Natural killer cell treated with Interleukin-12 subunit alpha and Interleukin-12 subunit beta and Interleukin-15 and Interleukin-18, amount 100 ng/mL, for 72 hours (primary cell): Measurements from ENCODE around the gene S100A7. TPM values are rescaled to one million over a fixed set of nuclear protein-coding genes. Genes with fewer than 3 reads are reported as not detected.
"Not testable (repeated sequence)": the region's sequence is repeated elsewhere in the genome, so short reads cannot be mapped to it uniquely, and the experiment has no call there.

Source experiments
- ATAC-seq, 2 donors: fragments of 150-1000 bp; cut with Tn5 transposase in 1 of 2; sonication (Bioruptor Pico), chemical (Tn5 transposase) in 1 of 2; 2 replicates each; pipeline ENCODE4 v1.10.0; 2021
- DNase-seq: peaks from one replicate; pipeline ENCODE4 v3.0.0; 2022; ENCODE audit warnings: low spot score
- H3K27ac Mint-ChIP-seq, 2 donors: 1 replicate in 1 of 2; 2 replicates in 1 of 2; pipeline ENCODE4 v1.8.0; 2022; ENCODE audit warnings: mixed read lengths in 2 of 2, mild to moderate bottlenecking in 1 of 2, moderate library complexity in 1 of 2
- H3K27me3 Mint-ChIP-seq, 2 donors: 1 replicate in 1 of 2; 2 replicates in 1 of 2; pipeline ENCODE4 v1.8.0; 2022; ENCODE audit warnings: mixed read lengths in 2 of 2
- H3K36me3 Mint-ChIP-seq: one replicate; pipeline ENCODE4 v1.8.0; 2022; ENCODE audit warnings: mixed read lengths
- H3K4me1 Mint-ChIP-seq, 2 donors: 1 replicate in 1 of 2; 2 replicates in 1 of 2; pipeline ENCODE4 v1.8.0; 2022; ENCODE audit warnings: low read depth in 2 of 2, mixed read lengths in 2 of 2, mild to moderate bottlenecking in 1 of 2
- H3K4me3 Mint-ChIP-seq: one replicate; pipeline ENCODE4 v1.8.0; 2022; ENCODE audit warnings: mixed read lengths
- H3K9me3 Mint-ChIP-seq: 2 replicates; pipeline ENCODE4 v1.8.0; 2022; ENCODE audit warnings: mixed read lengths
- total RNA-seq, 2 donors: library from RNA; stranded (reverse); gene quantifications; one replicate each; pipeline ENCODE4 v1.2.3, GENCODE V29; 2022

S100A7 gene
- total RNA-seq, 2 donors from 2014 or later, result not detected

DNA sequence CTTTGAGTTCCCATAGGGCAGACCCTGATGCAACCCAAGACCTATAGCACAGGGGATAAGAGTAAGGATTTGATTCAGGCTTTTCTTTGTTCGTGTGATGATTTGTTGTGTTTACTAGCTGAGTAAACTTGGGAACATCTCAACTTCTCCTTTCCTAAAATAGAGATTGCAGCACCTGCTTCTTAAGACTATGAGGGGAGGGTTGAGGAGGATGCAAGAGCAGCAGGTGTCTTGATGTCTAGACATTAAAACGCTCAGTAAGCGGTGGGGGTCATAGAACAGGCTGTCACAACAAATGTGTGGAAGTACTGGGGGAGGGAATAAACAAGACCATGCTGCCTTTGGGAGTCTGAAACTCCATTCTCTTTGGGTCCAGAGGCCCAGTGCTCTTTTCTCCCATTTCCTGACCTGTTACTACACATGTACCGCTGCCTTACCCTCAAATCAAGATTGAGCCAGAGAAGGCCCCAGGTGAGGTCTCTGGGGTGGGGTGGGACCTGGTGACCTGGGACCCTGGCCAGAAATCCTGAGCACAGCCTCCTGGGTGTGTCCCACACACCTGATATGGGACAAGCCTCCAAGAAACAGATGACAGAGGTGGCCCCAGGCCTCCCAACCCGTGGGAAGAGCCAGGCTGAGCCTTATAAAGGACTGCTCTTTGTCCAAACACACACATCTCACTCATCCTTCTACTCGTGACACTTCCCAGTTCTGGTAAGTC is 44.4 kb downstream of the S100A7 start, which contains the start of gene S100A7A:
TSS of gene S100A7A (plus strand) at position 671 of the 721 bp plus-strand sequence. CDS start 1,563 bp downstream, outside the sequence.
- H3K27ac Mint-ChIP-seq, result no peak within 1 kb of the TSS
- H3K4me3 Mint-ChIP-seq, result no peak within 1 kb of the TSS
- H3K4me1 Mint-ChIP-seq, result no peaks in the 10 kb centered on the region

DNA sequence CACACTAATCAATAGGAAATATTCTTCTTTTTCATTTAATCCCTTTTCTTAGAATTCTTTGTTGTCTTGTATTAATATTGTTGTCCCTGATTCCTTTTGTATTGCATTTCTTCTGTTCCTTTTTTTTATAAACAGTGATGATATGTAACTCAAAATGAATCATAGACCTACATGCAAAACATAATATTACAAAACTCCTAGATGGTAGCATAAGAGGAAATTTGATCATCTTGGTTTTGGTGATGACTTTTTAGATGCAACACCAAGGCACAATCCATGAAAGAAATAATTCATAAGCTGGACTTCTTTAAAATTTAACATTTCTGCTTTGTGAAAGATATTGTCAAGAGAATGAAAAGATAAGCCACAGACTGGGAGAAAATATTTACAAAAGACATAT is 46.5 kb downstream of the S100A7 start:
- not testable (repeated sequence) for H3K4me3 Mint-ChIP-seq, DNase-seq, H3K9me3 Mint-ChIP-seq, H3K27ac Mint-ChIP-seq, H3K36me3 Mint-ChIP-seq, H3K4me1 Mint-ChIP-seq, ATAC-seq
- peaks cover 16 to 35% of the 10 kb centered on the region in 2 donors for H3K27me3 Mint-ChIP-seq

More for the DNA sequence above, 44.4 kb downstream of the S100A7 start, which contains the start of gene S100A7A:
- no peak for DNase-seq
- no peak for ATAC-seq
- Mint-ChIP-seq H3K27me3 (peaks cover 20 to 29% of the 10 kb centered on the region in 2 donors), H3K36me3 (no peaks in the 10 kb centered on the region), H3K9me3 (peaks cover 3% of the 10 kb centered on the region)

Other genes starting within 250 kb of the S100A7 start
- gene PRR9, start 243.1 kb downstream of the S100A7 start, total RNA-seq, result not detected
- gene LORICRIN, start 201.0 kb downstream of the S100A7 start, total RNA-seq, result not detected
- gene PGLYRP3, start 147.7 kb downstream of the S100A7 start, total RNA-seq, result not detected
- gene PGLYRP4, start 111.8 kb downstream of the S100A7 start, total RNA-seq, result not detected
- 10 to 100 TPM in 1 of 2 donors, 1 to 10 TPM in 1; 4.8 to 13.7 TPM for gene S100A9, start 102.8 kb downstream of the S100A7 start, total RNA-seq
- gene S100A12, start 85.0 kb downstream of the S100A7 start, total RNA-seq, result not detected
- gene S100A8, start 69.6 kb downstream of the S100A7 start, total RNA-seq, result 1 to 10 TPM in 1 of 2 donors, not detected in 1; 1.8 TPM
- gene S100A7A, start 44.1 kb downstream of the S100A7 start, total RNA-seq, result not detected
- gene S100A6, start 75.3 kb upstream of the S100A7 start, total RNA-seq, result 100 to 1,000 TPM in 1 of 2 donors, 10 to 100 TPM in 1; 90.9 to 106 TPM
- not detected for gene S100A5, start 80.3 kb upstream of the S100A7 start, total RNA-seq
- gene S100A4, start 85.2 kb upstream of the S100A7 start, total RNA-seq, result 100 to 1,000 TPM in 1 of 2 donors, 10 to 100 TPM in 1; 85.4 to 124 TPM
- not detected for gene S100A3, start 88.6 kb upstream of the S100A7 start, total RNA-seq
- gene S100A2, start 105.2 kb upstream of the S100A7 start, total RNA-seq, result under 1 TPM in 1 of 2 donors, not detected in 1; 0.48 TPM
- not detected for gene S100A16, start 152.5 kb upstream of the S100A7 start, total RNA-seq
- not detected for gene S100A14, start 155.7 kb upstream of the S100A7 start, total RNA-seq
- 10 to 100 TPM in 1 of 2 donors, 1 to 10 TPM in 1; 5.0 to 10.3 TPM for gene S100A13, start 166.9 kb upstream of the S100A7 start, total RNA-seq
- gene S100A1, start 167.8 kb upstream of the S100A7 start, total RNA-seq, result not detected
- 10 to 100 TPM; 82.1 to 96.8 TPM for gene CHTOP, start 173.4 kb upstream of the S100A7 start, total RNA-seq
- gene SNAPIN, start 198.1 kb upstream of the S100A7 start, total RNA-seq, result 10 to 100 TPM; 23.9 to 42.5 TPM
- gene ILF2, start 210.3 kb upstream of the S100A7 start, total RNA-seq, result 100 to 1,000 TPM; 198 to 210 TPM
- gene NPR1, start 218.0 kb upstream of the S100A7 start, total RNA-seq, result not detected